Thyroid gland (tissue), 4 donors: Measurements from ENCODE around the gene PPARG. TPM values are rescaled to one million over a fixed set of nuclear protein-coding genes. Genes with fewer than 3 reads are reported as not detected.

Experiments
- DNase-seq, 2 donors: peaks; one replicate each; pipeline ENCODE4 v3.0.0-alpha.2; 2019
- H3K27ac ChIP-seq, 3 donors: fragments of 200-600 bp; sonication (generic); 1 replicate in 2 of 3; 2 replicates in 1 of 3; pipeline ENCODE4 v1.5.1; 2016 to 2019; ENCODE audit warnings: mild to moderate bottlenecking in 1 of 3, moderate library complexity in 1 of 3
- H3K27me3 ChIP-seq: fragments of 200-600 bp; sonication (generic); one replicate; pipeline ENCODE4 v1.5.1; 2019
- H3K36me3 ChIP-seq, 2 donors: fragments of 200-600 bp; sonication (generic); one replicate each; pipeline ENCODE4 v1.5.1; 2016 to 2019
- H3K4me1 ChIP-seq, 2 donors: fragments of 200-600 bp; sonication (generic); one replicate each; pipeline ENCODE4 v1.5.1; 2017 to 2019
- H3K4me3 ChIP-seq, 3 donors: fragments of 200-600 bp; sonication (generic); replicated peaks in 1 of 3; 1 replicate in 2 of 3; 2 replicates in 1 of 3; pipeline ENCODE4 v1.5.1; 2016; ENCODE audit warnings: mild to moderate bottlenecking in 1 of 3
- H3K9me3 ChIP-seq: fragments of 200-600 bp; sonication (generic); one replicate; pipeline ENCODE4 v1.5.1; 2017
- POLR2A ChIP-seq, 2 donors: fragments of 450-650 bp; IDR thresholded peaks; one replicate each; pipeline ENCODE4 v1.6.1; 2017; ENCODE audit warnings: antibody characterized with exemption in 2 of 2, mild to moderate bottlenecking in 2 of 2, moderate library complexity in 1 of 2
- WGBS, 2 donors: methylation state at CpG; one replicate each; pipeline ENCODE4 v1.1.5; 2017; 5-methylcytosine and 5-hydroxymethylcytosine counted together
- intact Hi-C: fragments of 100-400 bp; cut with DNase I; formaldehyde crosslinking; loops from one replicate; pipeline ENCODE4 v1.15.1; 2023
- total RNA-seq, 4 donors: library from RNA; depleted of rRNA; stranded (reverse); fragments of >200 nt; gene quantifications; one replicate each; pipeline ENCODE4 v1.2.3, GENCODE V29; 2016
- TF ChIP-seq, protein P1 (sequence below), 6 experiments: fragments of 200-600 bp in 3 of 6; fragments of 450-650 bp in 3 of 6; sonication (generic) in 3 of 6; IDR thresholded peaks; one replicate each; pipeline ENCODE4 v1.5.1; 2016 to 2019; ENCODE audit warnings: antibody characterized with exemption in 6 of 6, mild to moderate bottlenecking in 2 of 6, inconsistent platforms in 1 of 6, moderate library complexity in 1 of 6

Gene PPARG
- total RNA-seq, 4 donors from 2014 or later: 20.0 to 27.3 (median 23.7) TPM

DNA sequence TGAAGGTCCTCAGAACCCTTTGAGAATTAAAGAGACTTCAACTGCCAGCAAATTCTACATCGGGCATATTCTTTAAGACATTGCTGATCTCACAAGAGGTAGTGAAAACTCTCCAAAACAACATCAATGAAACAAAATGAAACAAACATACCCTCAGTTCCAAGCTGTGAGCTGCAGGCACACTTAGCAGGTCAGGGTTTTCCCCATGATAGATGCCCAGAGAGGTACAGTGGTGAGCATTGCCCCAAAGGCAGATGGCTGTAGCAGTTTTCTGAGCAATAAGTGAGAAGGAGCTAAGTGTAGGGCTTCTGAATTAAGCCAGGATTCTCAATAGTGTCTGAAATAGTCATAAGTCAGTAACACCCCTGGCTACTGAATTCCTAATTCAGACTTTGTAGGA is 99.3 kb downstream of the PPARG start:
- WGBS, 2 donors: 64 to 67% methylated on average over 1 of the region's 1 CpG
- DNase-seq: no peak
- no peak overlapping the region for H3K4me3 ChIP-seq
- H3K4me1 ChIP-seq: no peaks in the 10 kb centered on the region
- no peak for TF ChIP-seq POLR2A (IDR thresholded peaks at IDR 0.05)
- TF ChIP-seq, protein P1, sequence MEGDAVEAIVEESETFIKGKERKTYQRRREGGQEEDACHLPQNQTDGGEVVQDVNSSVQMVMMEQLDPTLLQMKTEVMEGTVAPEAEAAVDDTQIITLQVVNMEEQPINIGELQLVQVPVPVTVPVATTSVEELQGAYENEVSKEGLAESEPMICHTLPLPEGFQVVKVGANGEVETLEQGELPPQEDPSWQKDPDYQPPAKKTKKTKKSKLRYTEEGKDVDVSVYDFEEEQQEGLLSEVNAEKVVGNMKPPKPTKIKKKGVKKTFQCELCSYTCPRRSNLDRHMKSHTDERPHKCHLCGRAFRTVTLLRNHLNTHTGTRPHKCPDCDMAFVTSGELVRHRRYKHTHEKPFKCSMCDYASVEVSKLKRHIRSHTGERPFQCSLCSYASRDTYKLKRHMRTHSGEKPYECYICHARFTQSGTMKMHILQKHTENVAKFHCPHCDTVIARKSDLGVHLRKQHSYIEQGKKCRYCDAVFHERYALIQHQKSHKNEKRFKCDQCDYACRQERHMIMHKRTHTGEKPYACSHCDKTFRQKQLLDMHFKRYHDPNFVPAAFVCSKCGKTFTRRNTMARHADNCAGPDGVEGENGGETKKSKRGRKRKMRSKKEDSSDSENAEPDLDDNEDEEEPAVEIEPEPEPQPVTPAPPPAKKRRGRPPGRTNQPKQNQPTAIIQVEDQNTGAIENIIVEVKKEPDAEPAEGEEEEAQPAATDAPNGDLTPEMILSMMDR (IDR thresholded peaks at IDR 0.05): no peak
- no peaks in the 10 kb centered on the region for H3K9me3 ChIP-seq
- intact Hi-C loops: no loop called here
- no peaks in the 10 kb centered on the region for H3K27me3 ChIP-seq
- no peak overlapping the region for H3K27ac ChIP-seq
- no peaks in the 10 kb centered on the region for H3K36me3 ChIP-seq

DNA sequence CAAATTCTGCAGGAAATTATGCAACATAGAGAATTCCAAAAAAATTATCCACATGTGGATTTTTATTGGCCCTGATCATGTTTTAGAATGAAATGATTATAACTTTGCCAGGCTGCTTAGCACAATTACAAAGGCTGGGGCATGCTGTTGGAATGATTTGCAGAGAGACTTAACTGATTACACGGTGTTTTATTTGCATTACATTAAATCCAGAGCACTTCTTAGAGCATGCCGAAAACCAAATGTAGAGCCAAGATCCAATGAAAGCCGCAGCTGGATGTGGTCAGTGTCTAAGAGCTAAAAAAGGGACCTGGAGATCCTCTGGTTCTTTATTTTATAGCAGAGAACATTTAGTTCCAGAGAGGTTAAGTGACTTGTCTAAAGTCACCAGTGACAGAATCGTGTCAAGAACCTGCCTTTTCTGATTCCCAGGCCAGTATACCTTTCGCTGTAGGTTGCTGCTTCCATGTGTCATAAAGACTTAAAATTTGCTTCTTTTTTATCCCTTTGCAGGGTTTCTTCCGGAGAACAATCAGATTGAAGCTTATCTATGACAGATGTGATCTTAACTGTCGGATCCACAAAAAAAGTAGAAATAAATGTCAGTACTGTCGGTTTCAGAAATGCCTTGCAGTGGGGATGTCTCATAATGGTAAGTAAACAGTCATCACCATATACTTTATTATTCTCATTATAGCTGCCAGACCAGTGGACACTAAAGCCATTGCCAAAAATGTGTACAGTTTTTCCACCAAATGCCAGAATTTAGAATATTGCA is 103.4 kb downstream of the PPARG start:
- DNase-seq: no peak
- Histone ChIP-seq H3K9me3 (no peaks in the 10 kb centered on the region), H3K36me3 (no peaks in the 10 kb centered on the region), H3K27ac (no peak overlapping the region), H3K4me3 (no peak overlapping the region), H3K4me1 (no peaks in the 10 kb centered on the region), H3K27me3 (no peaks in the 10 kb centered on the region)
- intact Hi-C loops: no loop called here
- 86 to 87% methylated on average over 8 of the region's 8 CpGs for WGBS, 2 donors
- TF ChIP-seq POLR2A (IDR thresholded peaks at IDR 0.05): no peak
- TF ChIP-seq, protein P1 (IDR thresholded peaks at IDR 0.05): no peak

DNA sequence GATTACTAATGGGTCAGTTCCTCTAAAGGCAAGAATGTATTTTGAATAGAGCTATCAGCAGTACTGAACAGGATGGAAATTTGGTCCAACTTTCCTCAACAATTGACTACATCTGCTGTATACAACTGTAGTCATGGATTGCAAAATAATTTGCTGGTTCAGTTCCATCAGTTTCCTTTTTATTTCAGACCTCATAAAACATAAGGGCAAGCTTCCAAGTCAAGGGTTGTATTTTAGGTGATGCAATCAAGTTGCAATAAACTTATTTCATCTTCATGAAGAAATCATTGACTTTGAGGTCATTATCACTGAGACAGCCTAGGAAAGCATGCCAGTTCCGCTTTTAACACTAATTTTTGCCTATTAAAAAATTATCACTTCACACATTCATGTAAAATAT is 105.0 kb downstream of the PPARG start:
- intact Hi-C loops: no loop called here
- Histone ChIP-seq H3K4me3 (no peak overlapping the region), H3K27me3 (no peaks in the 10 kb centered on the region), H3K9me3 (no peaks in the 10 kb centered on the region), H3K36me3 (no peaks in the 10 kb centered on the region), H3K4me1 (no peaks in the 10 kb centered on the region), H3K27ac (no peak overlapping the region)
- no peak for TF ChIP-seq POLR2A (IDR thresholded peaks at IDR 0.05)
- TF ChIP-seq, protein P1 (IDR thresholded peaks at IDR 0.05): no peak
- 90 to 98% methylated on average over 1 of the region's 1 CpG for WGBS, 2 donors
- no peak for DNase-seq

DNA sequence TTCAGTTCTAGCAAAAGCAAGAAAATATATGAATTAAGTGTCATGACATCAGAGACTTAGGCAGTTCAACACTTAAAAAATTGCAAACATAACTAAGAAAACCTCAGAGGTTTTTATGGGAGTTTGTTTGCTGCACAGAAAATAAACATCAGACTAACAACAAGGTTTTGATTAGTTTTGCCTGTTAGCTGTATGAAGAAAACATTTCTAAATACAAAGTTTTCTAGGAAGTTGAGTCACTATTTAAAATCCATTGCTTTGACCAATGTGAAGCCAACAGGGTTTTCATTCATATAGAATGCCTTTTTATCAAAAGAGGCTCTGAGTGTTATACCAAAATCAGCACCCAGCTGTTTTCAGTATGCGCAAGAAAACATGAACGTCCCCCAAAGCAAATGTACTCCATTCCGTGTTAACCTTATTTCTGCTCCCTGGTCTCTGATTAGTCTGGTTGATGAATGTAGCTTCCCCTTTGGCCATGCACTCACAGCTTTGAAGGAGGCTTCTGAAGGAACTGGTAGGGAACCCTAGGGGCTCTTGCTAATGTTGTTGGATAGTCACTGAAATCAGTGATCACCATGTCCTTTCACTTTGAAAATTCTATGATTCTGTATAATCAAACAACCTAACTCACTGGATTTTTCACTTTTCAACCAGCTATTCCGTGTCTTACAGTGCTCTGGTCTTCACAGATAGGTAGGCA is 105.8 kb downstream of the PPARG start:
- intact Hi-C loops: no loop called here
- Histone ChIP-seq H3K4me3 (no peak overlapping the region), H3K4me1 (no peaks in the 10 kb centered on the region), H3K27me3 (no peaks in the 10 kb centered on the region), H3K27ac (no peak overlapping the region), H3K9me3 (no peaks in the 10 kb centered on the region), H3K36me3 (no peaks in the 10 kb centered on the region)
- no peak for DNase-seq
- TF ChIP-seq, protein P1 (IDR thresholded peaks at IDR 0.05): no peak
- no peak for TF ChIP-seq POLR2A (IDR thresholded peaks at IDR 0.05)
- 83 to 88% methylated on average over 4 of the region's 4 CpGs for WGBS, 2 donors
